ENCODE measurements around the gene CLHC1.
"Not testable (repeated sequence)": the region's sequence is repeated elsewhere in the genome, so short reads cannot be mapped to it uniquely, and the experiment has no call there.

CLHC1 gene

DNA sequence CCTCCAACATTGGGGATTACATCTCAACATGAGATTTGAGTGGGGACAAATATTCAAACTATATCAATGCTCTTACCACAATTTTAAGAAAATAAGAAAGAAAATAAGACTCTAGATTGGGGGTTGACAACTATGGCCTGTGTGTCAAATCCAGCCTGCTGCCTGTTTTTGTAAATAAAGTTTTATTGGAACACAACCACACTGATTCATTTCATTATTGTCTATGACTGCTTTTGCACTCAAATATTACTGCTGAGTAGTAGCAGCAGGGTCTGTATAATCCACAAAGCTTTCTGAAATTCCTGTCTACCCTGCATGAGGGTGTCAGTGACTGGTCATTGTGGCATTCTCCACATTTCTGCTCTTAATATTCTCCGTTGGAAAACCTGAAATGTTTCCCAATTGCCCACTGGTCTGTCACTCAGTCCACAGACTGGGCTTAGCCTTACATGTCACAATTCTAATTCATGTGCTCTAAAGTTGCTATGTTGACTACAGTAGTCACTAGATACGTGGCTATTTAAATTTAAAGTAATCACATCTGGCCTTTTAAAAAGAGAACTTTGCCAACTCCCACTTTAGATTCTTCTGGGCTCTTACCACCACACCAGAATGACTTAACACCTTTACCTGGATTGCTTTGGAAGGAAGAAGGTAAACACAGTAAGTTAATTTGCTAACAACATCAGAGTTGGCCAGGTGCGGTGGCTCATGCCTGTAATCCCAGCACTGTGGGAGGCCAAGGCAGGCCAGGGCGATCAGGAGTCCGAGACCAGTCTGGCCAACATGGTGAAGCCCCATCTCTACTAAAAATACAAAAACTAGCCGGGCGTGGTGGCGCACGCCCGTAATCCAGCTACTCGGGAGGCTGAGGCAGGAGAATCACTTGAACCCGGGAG, 86.9 kb downstream of the CLHC1 start:
- TF ChIP-seq CTCF (IDR thresholded peaks at IDR 0.05; ENCODE audit: insufficient read depth, low read length) (no peak), POLR2AphosphoS5 (IDR thresholded peaks at IDR 0.05; ENCODE audit: low read depth) (no peak), REST (IDR thresholded peaks at IDR 0.05; ENCODE audit: insufficient replicate concordance, low read depth) (no peak)
- no peak overlapping the region for H3K4me3 ChIP-seq (replicated peaks; ENCODE audit: insufficient read depth, low read length)
- DNase-seq (ENCODE audit: low read depth in 1 of 2, low spot score in 1 of 2), result no peak
- H3K27me3 ChIP-seq (ENCODE audit: insufficient read depth, poor library complexity, severe bottlenecking), result no peaks in the 10 kb centered on the region
- no peak overlapping the region for H3K27ac ChIP-seq (replicated peaks)

DNA sequence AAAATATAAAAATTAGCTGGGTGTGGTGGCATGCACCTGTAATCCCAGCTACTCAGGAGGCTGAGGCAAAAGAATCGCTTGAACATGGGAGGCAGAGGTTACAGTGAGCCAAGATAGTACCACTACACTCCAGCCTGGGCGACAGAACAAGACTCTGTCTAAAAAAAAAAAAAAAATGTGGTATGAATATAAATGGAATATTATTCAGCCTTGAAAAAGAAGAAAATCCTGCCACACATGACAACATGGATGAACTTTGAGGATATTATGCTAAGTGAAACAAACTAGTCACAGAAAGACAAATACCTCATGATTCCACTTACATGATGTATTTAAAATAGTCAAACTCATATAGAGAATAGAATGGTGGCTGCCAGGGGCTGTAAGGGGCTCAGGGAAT, 88.4 kb downstream of the CLHC1 start:
- not testable (repeated sequence) for H3K27ac ChIP-seq (replicated peaks); H3K27me3 ChIP-seq (ENCODE audit: insufficient read depth, poor library complexity, severe bottlenecking); H3K4me3 ChIP-seq (replicated peaks; ENCODE audit: insufficient read depth, low read length); DNase-seq (ENCODE audit: low read depth in 1 of 2, low spot score in 1 of 2)

- TF ChIP-seq GABPA (IDR thresholded peaks at IDR 0.05; ENCODE audit: low read depth), result no peak
- TF ChIP-seq SPI1 (IDR thresholded peaks at IDR 0.05; ENCODE audit: borderline replicate concordance, low read depth), result no peak
- TF ChIP-seq REST (IDR thresholded peaks at IDR 0.05; ENCODE audit: insufficient replicate concordance, low read depth), result no peak
- no peak for TF ChIP-seq CTCF (IDR thresholded peaks at IDR 0.05; ENCODE audit: insufficient read depth, low read length)
- TF ChIP-seq POLR2AphosphoS5 (IDR thresholded peaks at IDR 0.05; ENCODE audit: low read depth), result no peak
- Histone ChIP-seq H3K27me3 (ENCODE audit: insufficient read depth, poor library complexity, severe bottlenecking) (no peaks in the 10 kb centered on the region), H3K4me3 (replicated peaks; ENCODE audit: insufficient read depth, low read length) (no peak overlapping the region), H3K27ac (replicated peaks) (no peak overlapping the region)
- no peak for DNase-seq (ENCODE audit: low read depth in 1 of 2, low spot score in 1 of 2)
Observed at GRCh38 chr2:55142518-55142917, 89.6 kb downstream of the CLHC1 start.

GRCh38 chr2:55141572-55142413, 90.3 kb downstream of the CLHC1 start:
- H3K27me3 ChIP-seq (ENCODE audit: insufficient read depth, poor library complexity, severe bottlenecking), result no peaks in the 10 kb centered on the region
- no peak for DNase-seq (ENCODE audit: low read depth in 1 of 2, low spot score in 1 of 2)
- H3K4me3 ChIP-seq (replicated peaks; ENCODE audit: insufficient read depth, low read length), result no peak overlapping the region
- TF ChIP-seq SPI1 (IDR thresholded peaks at IDR 0.05; ENCODE audit: borderline replicate concordance, low read depth) (no peak), REST (IDR thresholded peaks at IDR 0.05; ENCODE audit: insufficient replicate concordance, low read depth) (no peak), GABPA (IDR thresholded peaks at IDR 0.05; ENCODE audit: low read depth) (no peak), POLR2AphosphoS5 (IDR thresholded peaks at IDR 0.05; ENCODE audit: low read depth) (no peak), CTCF (IDR thresholded peaks at IDR 0.05; ENCODE audit: insufficient read depth, low read length) (no peak)
- no peak overlapping the region for H3K27ac ChIP-seq (replicated peaks)

All from HL-60 (cell line).